Hepatic stellate cell (primary cell): Measurements from ENCODE around the gene CIC.
"Not testable (repeated sequence)": the region's sequence is repeated elsewhere in the genome, so short reads cannot be mapped to it uniquely, and the experiment has no call there.

ENCODE experiments used
- DNase-seq: peaks from one replicate; pipeline ENCODE4 v3.0.0; 2011; ENCODE audit warnings: low spot score

The CIC gene

DNA sequence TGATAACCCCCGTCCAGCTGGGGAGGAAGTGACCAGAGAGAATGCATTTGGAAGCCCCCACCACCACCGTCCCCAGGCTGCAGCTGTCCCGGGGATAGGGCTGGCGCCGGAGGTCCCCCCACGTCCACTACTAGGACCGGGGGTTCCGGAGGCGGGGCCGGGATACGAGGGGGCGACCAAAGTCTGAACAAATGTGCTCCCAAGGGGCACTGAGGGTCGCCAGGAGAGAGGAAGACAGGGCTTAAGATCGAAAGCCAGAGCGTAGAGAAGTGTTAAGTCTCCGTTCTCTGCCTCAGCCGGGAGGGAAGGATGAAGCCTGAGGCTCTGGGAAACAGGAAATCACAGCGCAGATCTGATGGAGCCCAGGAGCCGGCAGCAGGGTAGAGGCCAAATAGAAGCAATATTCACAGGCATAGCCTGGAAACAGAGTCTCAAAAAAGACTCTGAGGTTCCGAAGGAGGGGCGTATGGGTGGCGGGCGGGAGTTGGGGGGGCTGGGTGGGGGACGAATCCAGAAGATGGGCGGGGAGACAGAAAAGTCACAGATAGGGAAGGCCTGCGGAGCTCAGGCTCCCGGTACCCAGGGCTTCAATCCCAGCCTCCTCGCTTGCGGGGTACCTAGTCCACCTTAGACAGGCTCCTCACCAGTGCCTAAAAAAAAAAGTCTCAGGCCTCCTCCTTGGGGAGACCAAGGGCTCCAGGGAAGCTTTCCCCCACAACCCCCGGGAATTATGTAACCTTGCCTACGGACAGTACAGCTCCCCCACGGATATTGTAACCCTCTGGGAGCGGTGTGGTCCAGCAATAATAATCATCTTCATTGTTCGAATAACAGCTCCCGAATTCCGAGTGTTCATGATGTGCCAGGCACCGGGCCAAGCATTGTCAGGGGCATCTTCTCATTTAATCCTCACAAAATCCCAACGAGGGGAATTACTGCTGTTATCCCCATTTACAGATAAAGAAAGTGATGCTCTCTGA lies 13.0 kb upstream of the CIC start:
- peak; percentile 58 for DNase-seq

DNA sequence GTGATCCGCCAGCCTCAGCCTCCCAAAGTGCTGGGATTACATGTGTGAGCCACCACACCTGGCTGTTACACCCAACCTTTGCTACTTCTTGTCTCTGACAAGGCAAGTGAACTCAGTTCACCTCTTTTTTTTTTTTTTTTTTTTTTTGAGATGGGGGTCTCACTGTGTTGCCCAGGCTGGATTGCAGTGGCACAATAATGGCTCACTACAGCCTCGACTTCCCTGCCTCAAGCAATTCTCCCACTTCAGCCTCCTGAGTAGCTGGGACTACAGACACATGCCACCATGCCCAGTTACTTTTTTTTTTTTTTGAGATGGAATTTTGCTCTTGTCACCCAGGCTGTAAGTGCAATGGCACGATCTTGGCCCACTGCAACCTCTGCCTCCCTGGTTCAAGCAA lies 11.2 kb upstream of the CIC start:
- not testable (repeated sequence) for DNase-seq

- no peak for DNase-seq
These were observed 7.3 kb upstream of the CIC start for GRCh38 chr19:42261763-42262162.

DNA sequence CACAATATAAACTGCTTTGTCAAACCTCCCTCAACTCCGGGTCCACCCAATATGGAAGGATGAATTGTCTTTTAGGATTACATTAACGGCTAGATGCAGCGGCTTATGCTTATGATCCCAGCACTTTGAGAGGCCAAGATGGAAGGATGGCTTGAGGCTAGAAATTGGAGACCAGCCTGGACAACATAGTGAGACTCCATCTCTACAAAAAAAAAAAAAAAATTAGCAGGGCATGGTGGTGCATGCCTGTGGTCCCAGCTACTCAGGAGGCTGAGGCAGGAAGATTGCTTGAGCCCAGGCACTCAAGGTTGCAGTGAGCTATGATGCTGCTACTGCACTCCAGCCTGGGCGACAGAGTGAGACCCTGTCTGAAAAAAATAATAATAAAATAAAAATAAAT lies 2.9 kb upstream of the CIC start:
- DNase-seq, result not testable (repeated sequence)

- DNase-seq, result not testable (repeated sequence)
These were observed 2.0 kb upstream of the CIC start for GRCh38 chr19:42266928-42267603.

- DNase-seq, result no peak
These were observed 1.4 kb upstream of the CIC start for GRCh38 chr19:42267644-42268141.

DNA sequence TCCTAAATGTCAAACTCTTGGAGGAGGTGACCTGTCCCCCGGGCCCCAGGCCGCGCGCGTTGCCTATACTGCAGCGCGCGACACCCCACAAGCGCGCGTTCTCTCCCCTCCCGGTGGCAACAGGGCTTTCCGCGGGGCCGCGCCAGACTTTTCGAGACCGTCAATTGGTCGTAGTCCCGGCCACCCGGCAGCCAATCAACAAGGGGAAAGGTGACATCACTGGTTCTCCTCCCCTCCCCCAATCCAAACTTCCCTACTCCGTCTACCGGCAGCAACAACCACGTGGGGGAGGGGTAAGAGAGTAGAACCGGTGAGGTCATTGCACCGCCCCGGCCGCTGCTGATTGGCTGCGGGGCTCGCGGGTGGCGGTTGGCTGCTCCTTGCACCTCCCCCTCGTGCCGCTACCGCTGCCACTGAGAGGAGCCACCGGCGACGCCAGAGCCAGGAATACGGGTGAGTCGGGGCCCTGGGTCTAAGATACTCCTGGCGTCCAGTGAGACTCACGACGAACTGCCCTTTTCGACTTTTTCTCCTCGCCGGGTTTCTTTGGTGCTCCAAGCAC lies 829 bp upstream of the CIC start:
- peak; percentile 96 for DNase-seq

GRCh38 chr19:42269478-42270345 lies 660 bp downstream of the CIC start:
- no peak for DNase-seq

DNA sequence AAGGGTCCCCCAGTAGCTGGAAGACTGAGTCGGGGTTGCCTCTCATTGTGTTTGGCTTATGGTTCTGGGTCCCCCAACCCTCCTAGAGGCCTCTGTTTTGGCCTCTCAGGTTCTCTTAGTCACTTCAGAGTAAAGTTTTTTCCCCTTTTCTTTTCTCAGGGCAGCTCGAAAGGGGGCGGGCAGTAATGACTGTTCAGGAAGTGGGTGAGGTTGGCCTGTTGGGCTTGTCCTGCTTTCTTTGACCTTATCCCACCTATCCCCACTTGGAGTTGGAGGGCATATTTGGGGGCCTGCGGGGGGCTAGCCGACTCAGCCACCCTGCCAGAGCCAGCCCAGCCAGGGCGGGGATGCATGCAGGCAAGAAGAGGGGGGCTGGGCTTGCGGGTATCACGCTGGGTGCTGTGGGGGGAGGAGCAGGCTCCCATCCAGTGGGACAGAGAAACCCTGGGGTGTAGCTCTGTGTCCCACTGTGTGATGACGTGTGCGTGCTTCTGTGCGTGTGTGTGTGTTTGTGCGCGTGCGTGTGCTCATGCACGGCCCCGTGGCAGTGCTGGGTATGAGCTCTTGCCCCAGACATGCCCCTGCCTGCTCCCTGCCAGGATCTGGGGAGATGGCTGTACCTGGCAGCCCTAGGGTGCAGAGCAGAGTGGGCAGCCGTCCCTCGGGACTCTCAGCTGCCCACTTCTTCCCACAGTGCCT lies 1.4 kb downstream of the CIC start:
- DNase-seq, result peak; percentile 83

- no peak for DNase-seq
These were observed 2.0 kb downstream of the CIC start for GRCh38 chr19:42271045-42271419.

- no peak for DNase-seq
These were observed 2.9 kb downstream of the CIC start for GRCh38 chr19:42271861-42272534.

DNA sequence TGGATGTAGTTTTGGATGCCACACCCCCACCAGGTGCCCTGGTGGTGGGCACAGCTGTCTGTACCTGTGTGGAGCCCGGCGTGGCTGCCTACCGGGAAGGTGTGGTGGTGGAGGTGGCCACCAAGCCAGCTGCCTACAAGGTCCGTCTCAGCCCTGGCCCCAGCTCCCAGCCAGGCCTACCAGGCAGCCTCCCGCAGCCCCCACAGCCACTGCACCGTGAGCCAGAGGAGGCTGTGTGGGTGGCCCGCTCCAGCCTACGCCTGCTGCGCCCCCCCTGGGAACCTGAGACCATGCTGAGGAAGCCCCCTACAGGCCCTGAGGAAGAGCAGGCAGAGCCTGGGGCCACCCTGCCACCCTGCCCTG lies 3.5 kb downstream of the CIC start:
- no peak for DNase-seq

DNA sequence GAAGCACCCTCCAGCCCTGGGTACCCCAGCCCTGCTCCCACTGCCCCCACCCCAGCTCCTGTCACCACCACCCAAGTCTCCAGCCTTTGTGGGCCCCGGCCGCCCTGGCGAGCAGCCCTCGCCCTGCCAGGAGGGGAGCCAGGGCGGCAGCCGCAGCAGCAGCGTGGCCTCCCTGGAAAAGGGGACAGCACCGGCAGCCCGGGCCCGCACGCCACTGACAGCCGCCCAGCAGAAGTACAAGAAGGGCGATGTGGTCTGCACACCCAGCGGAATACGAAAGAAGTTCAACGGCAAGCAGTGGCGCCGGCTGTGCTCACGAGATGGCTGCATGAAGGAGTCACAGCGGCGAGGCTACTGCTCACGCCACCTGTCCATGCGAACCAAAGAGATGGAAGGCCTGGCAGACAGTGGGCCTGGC lies 3.9 kb downstream of the CIC start:
- DNase-seq, result no peak

- no peak for DNase-seq
These were observed 4.5 kb downstream of the CIC start for GRCh38 chr19:42273407-42274064.

- no peak for DNase-seq
These were observed 5.1 kb downstream of the CIC start for GRCh38 chr19:42274065-42274682.

GRCh38 chr19:42275103-42275502 lies 6.1 kb downstream of the CIC start:
- DNase-seq, result no peak

- DNase-seq, result no peak
These were observed 6.5 kb downstream of the CIC start for GRCh38 chr19:42275517-42275916.

GRCh38 chr19:42276284-42276683 lies 7.2 kb downstream of the CIC start:
- no peak for DNase-seq

DNA sequence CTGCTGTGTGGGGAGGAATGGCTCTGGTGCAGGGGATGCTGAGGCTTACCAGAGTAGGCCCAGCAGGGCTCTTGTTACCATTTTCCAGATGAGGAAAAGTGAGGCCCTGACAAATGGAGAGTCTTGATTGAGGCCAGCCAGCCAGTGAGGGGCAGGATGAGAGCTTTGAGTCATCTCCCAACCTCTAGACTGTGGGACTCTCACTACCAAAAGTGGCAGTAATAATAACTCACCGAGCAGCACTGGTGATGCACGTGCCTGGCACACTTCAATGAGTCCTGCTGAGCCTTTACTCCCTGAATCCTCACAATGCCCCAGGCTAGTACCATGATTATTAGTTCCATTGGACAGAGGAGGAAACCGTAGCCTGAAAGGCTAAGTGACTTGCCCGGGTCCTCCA lies 7.8 kb downstream of the CIC start:
- no peak for DNase-seq
